ENCODE data around the gene C1orf159.
"Not testable (repeated sequence)": the region's sequence is repeated elsewhere in the genome, so short reads cannot be mapped to it uniquely, and the experiment has no call there.

The C1orf159 gene

DNA sequence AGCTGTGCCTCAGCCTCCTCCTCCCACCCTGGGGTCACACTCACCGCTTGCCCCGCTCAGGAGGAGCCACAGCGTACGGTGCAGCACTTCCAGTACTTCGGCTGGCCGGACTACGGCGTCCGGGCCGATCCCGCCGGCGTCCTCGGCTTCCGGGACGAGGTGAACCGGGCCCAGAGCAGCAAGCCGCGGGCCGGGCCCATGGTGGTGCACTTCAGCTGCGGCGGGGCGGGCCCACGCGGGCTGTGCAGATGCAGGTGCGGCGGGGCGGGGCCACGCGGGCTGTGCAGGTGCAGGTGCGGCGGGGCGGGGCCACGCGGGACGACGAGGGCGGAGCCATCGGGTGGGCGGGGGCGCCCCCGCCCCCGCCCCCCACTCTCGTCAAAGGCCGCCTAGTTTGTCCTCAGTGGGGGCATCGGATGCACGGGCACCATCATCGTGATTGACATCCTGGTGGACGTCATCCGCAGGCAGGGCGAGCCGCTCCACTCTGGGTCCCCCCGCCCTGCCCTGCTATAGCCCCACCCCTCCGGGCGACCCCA is 47.3 kb downstream of the C1orf159 start:
- no peak overlapping the region for H3K4me3 ChIP-seq (ENCODE audit: low read depth, low read length)
- DNase-seq (ENCODE audit: low read depth), result no peak

GRCh38 chr1:1067860-1068516 is 47.9 kb downstream of the C1orf159 start:
- DNase-seq (ENCODE audit: low read depth), result no peak
- H3K4me3 ChIP-seq (ENCODE audit: low read depth, low read length), result no peak overlapping the region
- TF ChIP-seq CTCF (IDR thresholded peaks at IDR 0.05; ENCODE audit: low read depth, low read length) (no peak), POLR2A (IDR thresholded peaks at IDR 0.05; ENCODE audit: extremely low read depth, insufficient read length) (no peak), MYC (IDR thresholded peaks at IDR 0.05; ENCODE audit: low read depth, low read length) (no peak)
- TF ChIP-seq, protein P1, sequence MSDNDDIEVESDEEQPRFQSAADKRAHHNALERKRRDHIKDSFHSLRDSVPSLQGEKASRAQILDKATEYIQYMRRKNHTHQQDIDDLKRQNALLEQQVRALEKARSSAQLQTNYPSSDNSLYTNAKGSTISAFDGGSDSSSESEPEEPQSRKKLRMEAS (IDR thresholded peaks at IDR 0.05; ENCODE audit: low read depth, low read length), result no peak

More for the DNA sequence above, 47.3 kb downstream of the C1orf159 start:
- TF ChIP-seq, protein P1 (IDR thresholded peaks at IDR 0.05; ENCODE audit: low read depth, low read length), result no peak
- TF ChIP-seq MYC (IDR thresholded peaks at IDR 0.05; ENCODE audit: low read depth, low read length) (no peak), CTCF (IDR thresholded peaks at IDR 0.05; ENCODE audit: low read depth, low read length) (no peak), POLR2A (IDR thresholded peaks at IDR 0.05; ENCODE audit: extremely low read depth, insufficient read length) (no peak)

- DNase-seq (ENCODE audit: low read depth), result no peak
- TF ChIP-seq MYC (IDR thresholded peaks at IDR 0.05; ENCODE audit: low read depth, low read length) (no peak), CTCF (IDR thresholded peaks at IDR 0.05; ENCODE audit: low read depth, low read length) (no peak), POLR2A (IDR thresholded peaks at IDR 0.05; ENCODE audit: extremely low read depth, insufficient read length) (no peak)
- TF ChIP-seq, protein P1 (IDR thresholded peaks at IDR 0.05; ENCODE audit: low read depth, low read length), result no peak
- no peak overlapping the region for H3K4me3 ChIP-seq (ENCODE audit: low read depth, low read length)
Observed at GRCh38 chr1:1067284-1067859, 48.5 kb downstream of the C1orf159 start.

GRCh38 chr1:1066403-1067283 is 49.2 kb downstream of the C1orf159 start:
- DNase-seq (ENCODE audit: low read depth), result no peak
- TF ChIP-seq POLR2A (IDR thresholded peaks at IDR 0.05; ENCODE audit: extremely low read depth, insufficient read length) (no peak), MYC (IDR thresholded peaks at IDR 0.05; ENCODE audit: low read depth, low read length) (no peak), CTCF (IDR thresholded peaks at IDR 0.05; ENCODE audit: low read depth, low read length) (no peak)
- TF ChIP-seq, protein P1 (IDR thresholded peaks at IDR 0.05; ENCODE audit: low read depth, low read length), result no peak
- no peak overlapping the region for H3K4me3 ChIP-seq (ENCODE audit: low read depth, low read length)

GRCh38 chr1:1065940-1066304 is 50.0 kb downstream of the C1orf159 start:
- H3K4me3 ChIP-seq (ENCODE audit: low read depth, low read length); DNase-seq (ENCODE audit: low read depth): not testable (repeated sequence)
